Stomach (tissue), 4 donors: ENCODE data around the gene CD300E.

ENCODE experiments used
- CTCF ChIP-seq, 7 experiments: fragments of 450-650 bp in 4 of 7; fragments of 200-600 bp in 3 of 7; sonication (generic) in 3 of 7; IDR thresholded peaks; one replicate each; pipeline ENCODE4 v1.5.1; 2016 to 2019; ENCODE audit warnings: antibody characterized with exemption in 7 of 7, control low read depth in 2 of 7, mild to moderate bottlenecking in 1 of 7
- POLR2A ChIP-seq, 4 donors: fragments of 450-650 bp; IDR thresholded peaks; one replicate each; pipeline ENCODE4 v1.6.1; 2016; ENCODE audit warnings: antibody characterized with exemption in 4 of 4, control low read depth in 2 of 4, mild to moderate bottlenecking in 1 of 4, moderate library complexity in 1 of 4
- POLR2AphosphoS5 ChIP-seq, 3 donors: sonication (generic); formaldehyde crosslinking; IDR thresholded peaks; one replicate each; pipeline ENCODE4 v1.6.1; 2016; ENCODE audit warnings: antibody characterized with exemption in 3 of 3

GRCh38 chr17:74623693-74624093 is at the start of gene CD300E:
- no peak for TF ChIP-seq CTCF (IDR thresholded peaks at IDR 0.05)
- no peak for TF ChIP-seq POLR2A (IDR thresholded peaks at IDR 0.05)
- no peak for TF ChIP-seq POLR2AphosphoS5 (IDR thresholded peaks at IDR 0.05)
